ENCODE results near the gene CXCL1.

CXCL1 gene

GRCh38 chr4:73852771-73853170 is 16.4 kb upstream of the CXCL1 start:
- no peak for DNase-seq

- no peak for DNase-seq
Measured at GRCh38 chr4:73853246-73853704, 15.9 kb upstream of the CXCL1 start, which contains the start of gene PF4V1. Gene PF4V1 (plus strand): TSS chr4:73853296. CDS start chr4:73853363, 67 bp downstream.

- no peak for DNase-seq
Measured at GRCh38 chr4:73853718-73854473, 15.3 kb upstream of the CXCL1 start.

GRCh38 chr4:73855406-73855805 is 13.8 kb upstream of the CXCL1 start:
- no peak for DNase-seq

- DNase-seq = no peak
Measured at GRCh38 chr4:73856518-73856917, 12.7 kb upstream of the CXCL1 start.

- no peak for DNase-seq
Measured at GRCh38 chr4:73859614-73860088, 9.5 kb upstream of the CXCL1 start.

- DNase-seq = no peak
Measured at GRCh38 chr4:73860181-73860580, 9.0 kb upstream of the CXCL1 start.

- no peak for DNase-seq
Measured at GRCh38 chr4:73860917-73861316, 8.3 kb upstream of the CXCL1 start.

- DNase-seq = no peak
Measured at GRCh38 chr4:73862322-73862721, 6.9 kb upstream of the CXCL1 start.

GRCh38 chr4:73864365-73864764 is 4.8 kb upstream of the CXCL1 start:
- DNase-seq = no peak

- no peak for DNase-seq
Measured at GRCh38 chr4:73864961-73865360, 4.2 kb upstream of the CXCL1 start.

- DNase-seq = no peak
Measured at GRCh38 chr4:73865431-73866096, 3.6 kb upstream of the CXCL1 start.

- no peak for DNase-seq
Measured at GRCh38 chr4:73866246-73866645, 2.9 kb upstream of the CXCL1 start.

- no peak for DNase-seq
Measured at GRCh38 chr4:73867783-73868182, 1.4 kb upstream of the CXCL1 start.

GRCh38 chr4:73868206-73869129 is 725 bp upstream of the CXCL1 start:
- no peak for DNase-seq

- no peak for DNase-seq
Measured at GRCh38 chr4:73870260-73870659, 1.1 kb downstream of the CXCL1 start.

- no peak for DNase-seq
Measured at GRCh38 chr4:73870768-73871167, 1.6 kb downstream of the CXCL1 start.

GRCh38 chr4:73871511-73872310 is 2.5 kb downstream of the CXCL1 start:
- DNase-seq = no peak

- DNase-seq = no peak
Measured at GRCh38 chr4:73872316-73873108, 3.3 kb downstream of the CXCL1 start.

- no peak for DNase-seq
Measured at GRCh38 chr4:73874386-73874785, 5.2 kb downstream of the CXCL1 start.

- DNase-seq = no peak
Measured at GRCh38 chr4:73875401-73875800, 6.2 kb downstream of the CXCL1 start.
